Measurements from ENCODE around the gene PCDHGA3.
A peak's percentile ranks its signal among the peaks of the same experiment; 100 is the strongest.
"Not testable (repeated sequence)": the region's sequence is repeated elsewhere in the genome, so short reads cannot be mapped to it uniquely, and the experiment has no call there.

The PCDHGA3 gene

DNA sequence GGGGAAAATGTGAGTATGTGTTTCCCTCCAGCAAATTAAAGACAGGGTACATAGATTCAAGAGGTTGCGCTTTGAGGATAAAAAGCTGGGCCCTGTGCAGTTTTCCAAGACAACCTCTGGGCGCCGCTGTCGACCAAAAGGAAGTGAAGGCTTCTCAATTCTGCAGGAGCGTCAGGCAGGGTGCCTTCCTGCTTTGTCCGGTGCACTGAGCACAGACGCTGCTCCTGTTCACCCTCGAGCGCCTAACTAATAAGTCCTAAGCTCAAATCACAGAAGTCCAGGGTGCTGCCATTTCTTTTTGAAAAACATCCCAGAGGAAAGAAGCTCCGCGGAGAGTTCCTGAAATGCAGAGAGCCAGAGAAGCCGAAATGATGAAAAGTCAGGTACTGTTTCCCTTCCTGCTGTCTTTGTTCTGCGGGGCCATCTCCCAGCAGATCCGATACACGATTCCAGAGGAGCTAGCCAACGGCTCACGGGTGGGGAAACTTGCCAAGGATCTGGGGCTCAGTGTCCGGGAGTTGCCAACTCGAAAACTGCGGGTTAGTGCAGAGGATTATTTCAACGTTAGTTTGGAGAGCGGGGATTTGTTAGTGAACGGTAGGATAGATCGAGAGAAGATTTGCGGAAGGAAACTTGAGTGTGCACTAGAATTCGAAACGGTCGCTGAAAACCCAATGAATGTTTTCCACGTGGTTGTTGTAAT is 6.4 kb downstream of the PCDHGA3 start, which contains the start of gene PCDHGB1:
PCDHGB1 (plus strand) TSS at position 183 of the 703 bp plus-strand sequence; CDS start at position 345, 162 bp downstream.
- peak; percentile 24 to 41 for DNase-seq

DNA sequence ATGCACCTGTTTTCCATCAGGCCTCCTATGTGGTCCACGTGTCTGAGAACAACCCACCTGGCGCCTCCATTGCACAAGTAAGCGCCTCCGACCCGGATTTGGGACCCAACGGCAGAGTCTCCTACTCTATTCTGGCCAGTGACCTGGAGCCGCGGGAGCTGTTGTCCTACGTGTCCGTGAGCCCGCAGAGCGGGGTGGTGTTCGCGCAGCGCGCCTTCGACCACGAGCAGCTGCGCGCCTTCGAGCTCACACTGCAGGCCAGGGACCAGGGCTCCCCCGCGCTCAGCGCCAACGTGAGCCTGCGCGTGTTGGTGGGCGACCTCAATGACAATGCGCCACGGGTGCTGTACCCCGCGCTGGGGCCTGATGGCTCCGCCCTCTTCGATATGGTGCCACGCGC is 8.0 kb downstream of the PCDHGA3 start:
- DNase-seq: no peak

DNA sequence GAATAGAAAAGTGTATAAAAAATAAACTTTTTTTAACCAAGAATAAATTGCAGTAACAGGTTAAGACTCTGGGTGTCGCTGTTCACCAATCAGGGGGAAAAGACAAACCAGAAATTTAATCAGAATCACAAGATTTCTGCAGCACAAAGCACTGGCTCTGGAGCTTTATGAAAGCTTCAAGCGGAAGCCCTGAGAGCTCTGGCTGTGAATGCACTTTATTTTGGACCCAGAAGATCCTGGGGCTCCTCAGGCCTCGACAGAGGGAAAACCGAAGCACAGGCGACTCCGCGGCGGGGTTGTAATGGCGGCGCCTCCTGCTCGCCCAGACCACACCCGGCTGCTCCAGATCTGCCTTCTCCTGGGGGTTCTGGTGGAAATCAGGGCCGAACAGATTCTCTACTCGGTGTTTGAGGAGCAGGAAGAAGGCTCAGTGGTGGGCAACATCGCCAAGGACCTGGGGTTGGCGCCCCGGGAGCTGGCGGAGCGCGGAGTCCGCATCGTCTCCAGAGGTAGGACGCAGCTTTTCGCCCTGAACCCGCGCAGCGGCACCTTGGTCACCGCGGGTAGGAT is 11.4 kb downstream of the PCDHGA3 start, which contains the start of gene PCDHGA4:
PCDHGA4 (plus strand) TSS at position 122 of the 570 bp plus-strand sequence; CDS start at position 209, 87 bp downstream.
- DNase-seq: no peak

DNA sequence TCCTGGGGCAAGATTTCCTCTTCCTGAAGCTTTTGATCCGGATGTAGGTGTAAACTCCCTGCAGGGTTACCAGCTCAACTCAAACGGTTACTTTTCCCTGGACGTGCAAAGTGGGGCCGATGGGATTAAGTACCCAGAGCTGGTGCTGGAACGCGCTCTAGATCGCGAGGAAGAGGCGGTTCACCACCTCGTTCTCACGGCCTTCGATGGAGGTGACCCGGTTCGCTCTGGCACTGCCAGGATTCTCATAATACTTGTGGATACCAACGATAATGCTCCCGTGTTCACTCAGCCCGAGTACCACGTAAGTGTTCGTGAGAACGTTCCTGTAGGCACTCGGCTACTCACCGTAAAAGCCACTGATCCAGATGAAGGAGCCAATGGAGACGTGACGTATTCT is 12.0 kb downstream of the PCDHGA3 start:
- DNase-seq: no peak

DNA sequence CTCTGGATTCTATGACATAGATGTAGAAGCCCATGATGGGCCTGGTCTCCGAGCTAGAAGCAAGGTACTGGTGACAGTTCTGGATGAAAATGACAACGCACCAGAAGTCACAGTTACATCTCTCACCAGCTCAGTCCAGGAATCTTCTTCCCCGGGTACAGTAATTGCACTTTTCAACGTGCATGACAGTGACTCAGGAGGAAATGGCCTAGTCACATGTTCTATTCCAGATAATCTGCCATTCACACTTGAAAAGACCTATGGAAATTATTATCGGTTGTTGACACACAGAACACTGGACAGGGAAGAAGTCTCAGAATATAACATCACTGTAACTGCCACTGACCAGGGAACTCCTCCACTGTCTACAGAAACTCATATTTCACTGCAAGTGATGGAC is 12.5 kb downstream of the PCDHGA3 start:
- DNase-seq: no peak

DNA sequence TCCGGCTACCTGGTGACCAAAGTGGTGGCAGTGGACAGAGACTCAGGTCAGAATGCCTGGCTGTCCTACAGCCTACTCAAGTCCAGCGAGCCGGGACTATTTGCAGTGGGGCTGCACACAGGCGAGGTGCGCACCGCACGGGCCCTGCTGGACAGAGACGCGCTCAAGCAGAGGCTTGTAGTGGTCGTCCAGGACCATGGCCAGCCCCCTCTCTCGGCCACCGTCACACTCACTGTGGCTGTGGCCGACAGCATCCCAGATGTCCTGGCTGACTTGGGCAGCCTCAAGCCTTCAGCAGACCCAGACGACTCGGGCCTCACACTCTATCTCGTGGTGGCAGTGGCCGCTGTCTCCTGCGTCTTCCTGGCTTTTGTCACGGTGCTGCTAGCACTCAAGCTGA is 13.3 kb downstream of the PCDHGA3 start:
- no peak for DNase-seq

DNA sequence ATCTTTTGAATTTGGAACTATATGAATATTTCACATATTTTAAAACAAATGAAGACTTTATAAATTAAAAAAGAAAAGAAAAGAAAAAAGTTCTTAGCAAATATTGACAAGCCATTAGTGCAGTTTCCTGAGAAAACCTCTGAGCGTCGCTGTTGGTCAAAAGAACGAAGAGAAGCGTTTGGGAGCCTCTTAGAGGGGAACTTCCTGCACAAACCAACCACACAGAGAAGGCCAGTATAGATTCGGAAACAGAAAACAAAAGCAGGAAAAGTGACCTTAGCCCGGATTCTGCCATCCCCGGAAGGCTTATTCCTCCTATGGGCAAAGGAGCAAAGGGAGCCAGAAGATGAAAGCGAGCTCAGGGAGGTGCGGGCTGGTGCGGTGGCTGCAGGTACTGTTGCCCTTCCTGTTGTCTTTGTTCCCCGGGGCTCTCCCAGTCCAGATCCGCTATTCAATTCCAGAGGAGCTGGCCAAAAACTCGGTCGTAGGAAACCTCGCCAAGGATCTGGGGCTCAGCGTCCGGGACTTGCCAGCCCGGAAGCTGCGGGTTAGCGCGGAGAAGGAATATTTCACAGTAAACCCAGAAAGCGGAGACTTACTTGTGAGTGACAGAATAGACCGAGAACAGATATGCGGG is 16.3 kb downstream of the PCDHGA3 start, which contains the start of gene PCDHGB2:
PCDHGB2 (plus strand) TSS at position 205 of the 637 bp plus-strand sequence; CDS start at position 347, 142 bp downstream.
- DNase-seq: no peak

DNA sequence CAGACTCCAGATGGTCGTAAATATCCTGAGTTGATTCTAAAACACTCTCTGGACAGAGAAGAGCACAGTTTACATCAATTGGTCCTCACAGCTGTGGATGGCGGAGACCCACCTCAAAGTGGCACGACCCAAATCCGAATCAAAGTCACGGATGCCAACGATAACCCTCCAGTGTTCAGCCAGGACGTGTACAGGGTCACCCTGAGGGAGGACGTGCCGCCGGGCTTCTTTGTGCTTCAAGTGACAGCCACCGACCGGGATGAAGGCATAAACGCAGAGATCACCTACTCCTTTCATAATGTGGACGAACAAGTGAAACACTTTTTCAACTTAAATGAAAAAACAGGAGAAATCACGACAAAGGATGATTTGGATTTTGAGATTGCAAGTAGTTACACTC is 17.1 kb downstream of the PCDHGA3 start:
- no peak for DNase-seq

DNA sequence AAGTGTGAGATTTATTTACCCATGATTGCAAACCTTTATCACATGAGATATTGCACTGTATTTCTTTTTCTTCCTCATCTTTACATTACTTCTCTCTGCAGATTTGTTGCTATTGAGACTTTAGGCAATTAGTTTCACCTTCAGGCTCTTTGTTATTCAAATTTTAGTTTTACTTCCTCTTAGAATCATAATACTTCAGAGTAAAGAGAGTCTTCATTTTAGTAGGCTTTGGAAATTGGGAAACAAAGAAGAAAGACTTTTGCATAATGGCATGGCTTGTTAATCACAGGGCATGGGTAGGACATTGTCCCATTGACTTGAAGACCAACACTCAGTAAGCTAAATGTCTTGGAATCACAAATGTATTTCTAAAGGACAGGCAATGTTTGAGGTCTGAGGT is 19.1 kb downstream of the PCDHGA3 start:
- no peak for DNase-seq

DNA sequence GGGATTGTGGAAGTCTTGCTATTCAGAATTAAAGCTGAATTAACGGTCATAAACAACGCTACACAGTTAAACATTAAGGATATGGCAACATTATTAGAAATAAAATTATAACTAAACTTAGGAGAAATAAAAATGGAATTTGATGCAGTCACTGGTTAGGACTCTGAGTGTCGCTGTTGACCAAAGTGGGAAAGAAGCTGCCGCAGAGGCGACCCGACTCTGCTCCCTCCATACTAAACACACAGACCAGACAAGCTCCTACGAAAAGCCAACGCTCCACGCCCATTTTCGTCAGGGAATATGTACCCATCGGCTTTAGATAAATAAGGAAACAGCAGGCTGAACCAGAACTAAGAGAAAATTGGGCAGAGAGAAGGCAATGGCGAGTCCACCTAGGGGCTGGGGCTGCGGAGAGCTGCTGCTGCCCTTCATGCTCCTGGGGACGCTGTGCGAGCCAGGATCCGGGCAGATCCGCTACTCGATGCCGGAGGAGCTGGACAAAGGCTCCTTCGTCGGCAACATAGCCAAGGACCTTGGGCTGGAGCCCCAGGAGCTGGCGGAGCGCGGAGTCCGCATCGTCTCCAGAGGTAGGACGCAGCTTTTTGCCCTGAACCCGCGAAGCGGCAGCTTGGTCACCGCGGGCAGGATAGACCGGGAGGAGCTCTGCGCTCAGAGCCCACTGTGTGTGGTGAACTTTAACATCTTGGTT is 20.5 kb downstream of the PCDHGA3 start, which contains the start of gene PCDHGA5:
PCDHGA5 (plus strand) TSS at position 211 of the 709 bp plus-strand sequence; CDS start at position 380, 169 bp downstream.
- DNase-seq: no peak

DNA sequence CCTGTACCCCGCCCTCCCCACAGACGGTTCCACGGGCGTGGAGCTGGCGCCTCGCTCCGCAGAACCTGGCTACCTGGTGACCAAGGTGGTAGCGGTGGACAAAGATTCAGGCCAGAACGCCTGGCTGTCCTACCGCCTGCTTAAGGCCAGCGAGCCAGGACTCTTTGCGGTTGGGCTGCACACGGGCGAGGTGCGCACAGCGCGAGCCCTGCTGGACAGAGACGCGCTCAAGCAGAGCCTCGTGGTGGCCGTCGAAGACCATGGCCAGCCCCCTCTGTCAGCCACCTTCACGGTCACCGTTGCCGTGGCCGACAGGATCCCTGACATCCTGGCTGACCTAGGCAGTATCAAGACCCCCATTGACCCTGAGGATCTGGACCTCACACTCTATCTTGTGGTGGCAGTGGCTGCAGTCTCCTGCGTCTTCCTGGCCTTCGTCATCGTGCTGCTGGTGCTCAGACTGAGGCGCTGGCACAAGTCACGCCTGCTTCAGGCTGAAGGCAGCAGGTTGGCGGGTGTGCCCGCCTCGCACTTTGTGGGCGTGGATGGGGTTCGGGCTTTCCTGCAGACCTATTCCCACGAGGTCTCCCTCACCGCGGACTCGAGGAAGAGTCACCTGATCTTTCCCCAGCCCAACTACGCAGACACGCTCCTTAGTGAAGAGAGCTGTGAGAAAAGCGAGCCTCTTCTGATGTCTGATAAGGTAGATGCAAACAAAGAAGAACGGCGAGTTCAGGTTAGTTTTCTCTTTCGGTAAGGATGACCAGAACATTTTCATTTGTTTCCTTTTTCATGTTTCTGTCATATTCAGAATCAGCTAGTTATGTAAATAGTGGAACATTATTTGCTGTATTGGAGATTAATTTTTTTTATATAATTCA is 22.6 kb downstream of the PCDHGA3 start:
- DNase-seq: no peak

DNA sequence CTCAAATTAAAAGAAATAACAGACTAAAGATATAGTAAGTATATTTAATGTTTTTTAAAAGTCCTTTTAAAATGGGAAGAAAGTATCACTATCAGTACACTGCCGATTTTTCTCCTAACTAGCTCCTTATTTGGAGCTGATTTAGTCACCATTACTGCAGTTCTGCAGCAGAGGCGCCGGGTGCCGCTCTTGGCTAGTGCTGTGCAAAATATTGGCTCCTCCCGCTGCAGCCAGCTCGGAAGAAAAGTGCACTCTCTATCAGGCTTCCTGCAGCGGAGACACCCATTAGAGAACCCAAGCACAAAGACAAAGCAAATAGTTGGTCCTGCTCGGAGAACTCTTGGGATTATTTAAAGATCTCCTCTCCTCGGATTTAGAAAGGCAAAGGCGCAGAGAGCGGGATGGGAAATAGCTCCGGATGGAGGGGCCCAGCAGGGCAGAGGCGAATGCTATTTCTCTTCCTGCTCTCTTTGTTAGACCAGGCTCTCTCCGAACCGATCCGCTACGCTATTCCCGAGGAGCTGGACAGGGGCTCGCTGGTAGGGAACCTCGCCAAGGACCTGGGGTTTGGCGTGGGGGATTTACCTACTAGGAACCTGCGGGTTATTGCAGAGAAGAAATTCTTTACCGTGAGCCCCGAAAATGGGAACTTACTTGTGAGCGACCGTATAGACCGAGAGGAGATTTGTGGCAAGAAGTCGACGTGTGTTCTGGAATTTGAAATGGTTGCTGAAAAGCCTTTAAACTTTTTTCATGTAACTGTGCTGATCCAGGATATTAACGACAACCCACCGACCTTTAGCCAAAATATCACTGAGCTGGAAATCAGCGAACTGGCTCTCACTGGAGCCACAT is 26.6 kb downstream of the PCDHGA3 start, which contains the start of gene PCDHGB3:
PCDHGB3 (plus strand) TSS at position 249 of the 855 bp plus-strand sequence; CDS start at position 402, 153 bp downstream.
- DNase-seq: peak; percentile 13 to 36

DNA sequence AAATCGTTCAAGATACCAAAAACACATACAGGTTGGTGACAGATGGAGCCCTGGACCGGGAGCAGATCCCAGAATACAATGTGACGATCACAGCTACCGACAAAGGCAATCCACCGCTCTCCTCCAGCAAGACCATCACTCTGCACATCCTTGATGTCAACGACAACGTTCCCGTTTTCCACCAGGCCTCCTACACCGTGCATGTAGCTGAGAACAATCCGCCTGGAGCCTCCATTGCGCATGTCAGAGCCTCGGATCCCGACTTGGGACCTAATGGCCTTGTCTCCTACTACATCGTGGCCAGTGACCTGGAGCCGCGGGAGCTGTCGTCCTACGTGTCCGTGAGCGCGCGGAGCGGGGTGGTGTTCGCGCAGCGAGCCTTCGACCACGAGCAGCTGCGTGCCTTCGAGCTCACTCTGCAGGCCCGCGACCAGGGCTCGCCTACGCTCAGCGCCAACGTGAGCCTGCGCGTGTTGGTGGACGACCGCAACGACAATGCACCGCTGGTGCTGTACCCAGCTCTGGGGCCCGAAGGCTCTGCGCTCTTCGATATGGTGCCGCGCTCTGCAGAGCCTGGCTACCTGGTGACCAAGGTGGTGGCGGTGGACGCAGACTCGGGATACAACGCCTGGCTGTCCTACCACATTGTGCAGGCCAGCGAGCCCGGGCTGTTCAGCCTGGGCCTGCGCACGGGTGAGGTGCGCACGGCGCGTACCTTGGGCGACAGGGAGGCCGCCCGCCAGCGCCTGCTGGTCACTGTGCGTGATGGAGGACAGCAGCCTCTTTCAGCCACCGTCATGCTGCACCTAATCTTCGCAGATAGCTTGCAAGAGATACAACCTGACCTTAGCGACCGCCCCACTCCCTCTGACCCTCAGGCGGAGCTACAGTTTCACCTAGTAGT is 28.2 kb downstream of the PCDHGA3 start:
- DNase-seq: no peak

DNA sequence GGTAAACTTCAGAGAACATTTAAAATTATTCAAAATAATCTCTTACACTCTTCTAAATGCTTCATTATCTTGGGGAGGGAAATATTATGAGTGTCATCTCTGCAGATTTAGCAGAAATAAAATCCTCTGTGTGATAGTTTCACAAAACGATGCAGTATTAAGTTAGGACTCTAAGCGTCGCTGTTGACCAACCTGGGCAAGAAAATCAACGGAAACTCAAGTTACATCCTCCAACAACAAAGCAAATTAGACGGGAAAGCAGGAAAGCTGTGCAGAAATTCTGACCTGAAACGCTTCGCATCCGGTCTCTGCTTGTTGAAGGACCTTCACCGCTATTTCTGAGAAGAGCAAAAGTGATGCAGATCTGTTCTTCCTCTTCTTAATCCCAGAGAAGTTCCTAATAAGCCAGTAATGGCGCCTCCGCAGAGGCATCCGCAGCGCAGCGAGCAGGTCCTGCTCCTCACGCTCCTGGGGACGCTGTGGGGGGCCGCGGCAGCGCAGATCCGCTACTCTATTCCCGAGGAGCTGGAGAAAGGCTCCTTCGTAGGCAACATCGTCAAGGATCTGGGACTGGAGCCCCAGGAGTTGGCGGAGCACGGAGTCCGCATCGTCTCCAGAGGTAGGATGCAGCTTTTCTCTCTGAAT is 30.2 kb downstream of the PCDHGA3 start, which contains the start of gene PCDHGA6:
PCDHGA6 (plus strand) TSS at position 219 of the 645 bp plus-strand sequence; CDS start at position 412, 193 bp downstream.
- no peak for DNase-seq

DNA sequence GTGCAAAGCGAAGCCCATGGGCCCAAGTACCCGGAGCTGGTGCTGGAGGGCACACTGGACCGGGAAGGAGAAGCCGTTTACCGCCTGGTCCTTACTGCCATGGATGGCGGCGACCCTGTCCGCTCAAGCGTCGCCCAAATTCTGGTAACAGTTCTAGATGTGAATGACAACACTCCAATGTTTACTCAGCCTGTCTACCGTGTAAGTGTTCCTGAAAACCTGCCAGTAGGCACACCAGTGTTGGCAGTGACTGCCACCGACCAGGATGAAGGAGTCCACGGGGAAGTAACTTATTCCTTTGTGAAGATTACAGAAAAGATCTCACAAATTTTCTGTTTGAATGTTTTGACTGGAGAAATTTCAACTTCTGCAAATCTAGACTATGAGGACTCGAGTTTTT is 31.0 kb downstream of the PCDHGA3 start:
- DNase-seq: no peak

DNA sequence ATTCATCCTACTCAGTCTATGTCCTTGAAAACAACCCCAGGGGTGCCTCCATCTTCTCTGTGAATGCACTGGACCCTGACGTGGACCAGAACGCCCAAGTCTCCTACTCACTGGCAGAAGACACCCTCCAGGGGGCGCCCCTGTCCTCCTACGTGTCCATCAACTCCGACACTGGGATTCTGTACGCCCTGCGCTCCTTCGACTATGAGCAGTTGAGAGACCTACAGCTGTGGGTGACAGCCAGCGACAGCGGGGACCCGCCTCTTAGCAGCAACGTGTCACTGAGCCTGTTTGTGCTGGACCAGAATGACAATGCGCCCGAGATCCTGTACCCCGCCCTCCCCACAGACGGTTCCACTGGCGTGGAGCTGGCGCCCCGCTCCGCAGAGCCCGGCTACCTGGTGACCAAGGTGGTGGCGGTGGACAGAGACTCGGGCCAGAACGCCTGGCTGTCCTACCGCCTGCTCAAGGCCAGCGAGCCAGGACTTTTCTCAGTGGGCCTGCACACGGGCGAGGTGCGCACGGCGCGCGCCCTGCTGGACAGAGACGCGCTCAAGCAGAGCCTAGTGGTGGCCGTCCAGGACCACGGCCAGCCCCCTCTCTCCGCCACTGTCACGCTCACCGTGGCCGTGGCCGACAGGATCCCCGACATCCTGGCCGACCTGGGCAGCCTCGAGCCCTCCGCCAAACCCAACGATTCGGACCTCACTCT is 32.0 kb downstream of the PCDHGA3 start:
- not testable (repeated sequence) for DNase-seq

DNA sequence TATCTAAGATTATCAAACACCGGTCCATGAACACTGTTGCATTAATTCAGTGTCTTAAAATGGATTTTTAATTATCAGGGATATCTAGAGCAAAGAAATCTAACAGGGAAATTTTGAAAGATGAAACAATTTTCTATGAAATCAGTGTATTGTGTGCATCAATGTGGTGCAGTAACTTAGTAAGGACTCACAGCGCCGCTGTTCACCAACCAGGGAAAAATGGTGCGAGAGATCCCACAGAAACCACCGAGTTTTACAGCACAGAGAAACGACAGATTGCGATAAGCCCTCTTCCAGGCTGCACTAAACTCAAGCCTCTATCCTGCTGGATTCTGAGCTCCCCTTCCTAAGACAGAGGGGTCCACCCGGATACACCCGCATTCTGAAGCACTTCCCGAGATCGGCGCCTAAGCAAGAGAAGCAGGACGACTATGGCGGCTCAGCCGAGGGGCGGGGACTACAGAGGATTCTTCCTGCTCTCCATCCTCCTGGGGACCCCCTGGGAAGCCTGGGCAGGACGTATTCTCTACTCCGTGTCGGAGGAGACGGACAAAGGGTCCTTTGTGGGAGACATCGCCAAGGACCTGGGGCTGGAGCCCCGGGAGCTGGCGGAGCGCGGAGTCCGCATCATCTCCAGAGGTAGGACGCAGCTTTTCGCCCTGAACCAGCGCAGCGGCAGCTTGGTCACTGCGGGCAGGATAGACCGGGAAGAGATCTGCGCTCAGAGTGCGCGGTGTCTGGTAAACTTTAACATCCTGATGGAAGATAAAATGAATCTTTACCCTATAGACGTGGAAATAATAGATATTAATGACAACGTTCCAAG is 39.1 kb downstream of the PCDHGA3 start, which contains the start of gene PCDHGA7:
PCDHGA7 (plus strand) TSS at position 274 of the 826 bp plus-strand sequence; CDS start at position 432, 158 bp downstream.
- DNase-seq: no peak

Measured in activated CD4-positive, alpha-beta T cell treated with anti-CD3 and anti-CD28 coated beads, Interleukin-2, amount 50 U/mL, for 48 hours (primary cell).